ENCODE measurements around the gene PLSCR1. TPM values are rescaled to one million over a fixed set of nuclear protein-coding genes. Genes with fewer than 3 reads are reported as not detected.

Gene PLSCR1
- total and polyA plus RNA-seq, 2 of the 4 experiments (the other 2 are of a cell fraction): 5.6 to 13.2 TPM

GRCh38 chr3:146493221-146493620, 51.2 kb downstream of the PLSCR1 start:
- no TSS peak for BruUV-seq (replicated peaks)
- intact Hi-C loops (cut with micrococcal nuclease) (no loop called here), in situ Hi-C loops (cut with MboI; ENCODE audit: low sequenced_read_pairs) (no loop called here), dilution Hi-C loops (cut with HindIII; ENCODE audit: low sequenced_read_pairs, unreplicated experiment) (no loop called here)
- DNase-seq: peak; percentile 65
- Histone ChIP-seq H3K56ac (ENCODE audit: extremely low read depth, insufficient read depth, low read length) (no peak overlapping the region), H2AK9ac (replicated peaks; ENCODE audit: low read depth, low read length, poor library complexity) (no peak overlapping the region), H3K36me3 (ENCODE audit: control insufficient read depth, insufficient read depth, low read length) (no peaks in the 10 kb centered on the region), H3K14ac (replicated peaks; ENCODE audit: low read depth, low read length) (no peak overlapping the region), H2BK120ac (ENCODE audit: low read depth, low read length) (no peak overlapping the region), H2BK20ac (ENCODE audit: low read depth, low read length) (no peak overlapping the region), H3K27ac (ENCODE audit: insufficient read depth, low read length) (no peak overlapping the region), H2BK15ac (ENCODE audit: low read depth, low read length) (no peak overlapping the region), H4K20me1 (ENCODE audit: insufficient read depth, low read length) (no peaks in the 10 kb centered on the region), H3K4me1 (ENCODE audit: control insufficient read depth, insufficient read depth, low read length) (0 out of 2 replicates have a peak, but pooled peaks cover 2% of the 10 kb centered on the region), H3K4me2 (ENCODE audit: low read depth, low read length) (no peak overlapping the region), H2AFZ (replicated peaks; ENCODE audit: low read length, poor library complexity) (no peak overlapping the region), H3K79me1 (ENCODE audit: low read depth in 1 of 2, low read length in 2 of 2) (no peaks in the 10 kb centered on the region), H4K91ac (ENCODE audit: insufficient read depth, low read depth, low read length) (no peak overlapping the region), H3K18ac (ENCODE audit: low read depth, low read length) (no peak overlapping the region), H2BK5ac (ENCODE audit: low read depth, low read length, poor library complexity, severe bottlenecking) (no peak overlapping the region), H3K9me1 (ENCODE audit: insufficient read depth, low read length) (no peaks in the 10 kb centered on the region; the same call in 1 of the 2 replicates), H3K4me3 (ENCODE audit: insufficient read depth, low read depth, low read length) (no peak overlapping the region), H3K9me3 (ENCODE audit: control insufficient read depth, insufficient read depth, low read length) (peaks cover 2% of the 10 kb centered on the region; the same call in 1 of the 2 replicates), H3K27me3 (ENCODE audit: control insufficient read depth, insufficient read depth, low read length) (no peaks in the 10 kb centered on the region), H2AK5ac (ENCODE audit: low read depth, low read length) (no peak overlapping the region), H3K4ac (ENCODE audit: low read depth, low read length) (no peak overlapping the region), H4K8ac (ENCODE audit: low read depth in 2 of 2, low read length in 2 of 2) (no peak overlapping the region), H3K23ac (ENCODE audit: low read depth, low read length) (no peak overlapping the region), H4K5ac (ENCODE audit: low read depth, low read length) (no peak overlapping the region), H3K9ac (ENCODE audit: low read depth, low read length) (no peak overlapping the region)
- POLR2A ChIA-PET (ENCODE audit: unreplicated experiment): no interaction called here
- no CpG with 5 or more reads among the region's 2 CpGs for WGBS, 2 experiments (ENCODE audit: extremely low coverage in 2 of 2, insufficient read length in 1 of 2)
- CTCF ChIA-PET: interaction anchor here (1.3 kb wide), 1 partner anchor 45 kb away, joined by 3 read pairs; no protein-coding TSS in a partner anchor
- no peak for TF ChIP-seq SMC3 (IDR thresholded peaks at IDR 0.05; ENCODE audit: low read depth, low read length)
- no peak for TF ChIP-seq MXI1 (IDR thresholded peaks at IDR 0.05; ENCODE audit: borderline replicate concordance, low read depth, low read length)
- TF ChIP-seq RFX5 (IDR thresholded peaks at IDR 0.05; ENCODE audit: low read depth, low read length): no peak
- TF ChIP-seq FOS (IDR thresholded peaks at IDR 0.05; ENCODE audit: low read depth, low read length): 0 out of 2 replicates have a peak, but pooled peaks have one; percentile 10
- TF ChIP-seq ELK1 (IDR thresholded peaks at IDR 0.05; ENCODE audit: borderline replicate concordance, low read depth, low read length): no peak
- no peak for TF ChIP-seq CHD1 (IDR thresholded peaks at IDR 0.05; ENCODE audit: low read depth, low read length)
- TF ChIP-seq CTCF (conservative IDR thresholded peaks at IDR 0.05; ENCODE audit: low read depth, low read length): no peak
- TF ChIP-seq USF2 (IDR thresholded peaks at IDR 0.05; ENCODE audit: low read depth, low read length): no peak
- no peak for TF ChIP-seq RAD21 (IDR thresholded peaks at IDR 0.05; ENCODE audit: low read length)
- TF ChIP-seq CEBPB (IDR thresholded peaks at IDR 0.05; ENCODE audit: low read depth, low read length): peak; percentile 44; the same call in 1 of the 2 replicates
- TF ChIP-seq POLR2A (IDR thresholded peaks at IDR 0.05; ENCODE audit: low read depth, low read length): no peak
- ATAC-seq (ENCODE audit: low read depth): peak; percentile 32

Data from IMR-90 (cell line).